Karpas-422 (cell line): ENCODE results near the gene SSTR3. TPM values are rescaled to one million over a fixed set of nuclear protein-coding genes. Genes with fewer than 3 reads are reported as not detected.
"Not testable (repeated sequence)": the region's sequence is repeated elsewhere in the genome, so short reads cannot be mapped to it uniquely, and the experiment has no call there.

Source experiments
- DNase-seq: peaks from one replicate; pipeline ENCODE4 v3.0.0-alpha.2; 2015
- H2AFZ ChIP-seq: fragments of 200-600 bp; sonication (generic); 2 replicates; pipeline ENCODE4 v1.6.1; 2014; ENCODE audit warnings: antibody characterized with exemption, low read length, mixed read lengths
- H3K27ac ChIP-seq: fragments of 200-600 bp; sonication (generic); 2 replicates; pipeline ENCODE4 v1.5.1; 2014; ENCODE audit warnings: mild to moderate bottlenecking, low read length, moderate library complexity
- H3K27me3 ChIP-seq: fragments of 200-600 bp; sonication (generic); 2 replicates; pipeline ENCODE4 v1.6.1; 2014; ENCODE audit warnings: low read length, mixed read lengths
- H3K36me3 ChIP-seq: fragments of 200-600 bp; sonication (generic); 2 replicates; pipeline ENCODE4 v1.6.1; 2014; ENCODE audit warnings: low read length, mixed read lengths; ENCODE audit not compliant: insufficient read depth
- H3K4me1 ChIP-seq: fragments of 200-600 bp; sonication (generic); 2 replicates; pipeline ENCODE4 v1.6.1; 2014; ENCODE audit warnings: mild to moderate bottlenecking, low read length, mixed read lengths
- H3K4me2 ChIP-seq: fragments of 200-600 bp; sonication (generic); 2 replicates; pipeline ENCODE4 v1.6.1; 2014; ENCODE audit warnings: low read length, low read depth, mild to moderate bottlenecking; ENCODE audit not compliant: poor library complexity, severe bottlenecking
- H3K4me3 ChIP-seq: fragments of 200-600 bp; sonication (generic); 2 replicates; pipeline ENCODE4 v1.5.1; 2014; ENCODE audit warnings: mild to moderate bottlenecking, antibody characterized with exemption, low read length, mixed read lengths
- H3K79me2 ChIP-seq: fragments of 200-600 bp; sonication (generic); 2 replicates; pipeline ENCODE4 v1.6.1; 2014; ENCODE audit warnings: mild to moderate bottlenecking, low read length, mixed read lengths
- H3K9ac ChIP-seq: fragments of 200-600 bp; sonication (generic); 2 replicates; pipeline ENCODE4 v1.6.0; 2014; ENCODE audit warnings: low read length
- H3K9me2 ChIP-seq: fragments of 200-600 bp; sonication (generic), shearing (Covaris generic); replicated peaks from 2 replicates; pipeline ENCODE4 v1.6.0; 2014; ENCODE audit warnings: mild to moderate bottlenecking, low read length, moderate library complexity; ENCODE audit not compliant: insufficient read depth
- H3K9me3 ChIP-seq: fragments of 300-700, 200-600 bp; sonication (generic); 2 replicates; pipeline ENCODE4 v1.6.1; 2014; ENCODE audit warnings: low read length, mixed read lengths
- H4K20me1 ChIP-seq: fragments of 200-600 bp; sonication (generic); 2 replicates; pipeline ENCODE4 v1.6.1; 2014; ENCODE audit warnings: mild to moderate bottlenecking, antibody characterized with exemption, low read length, low read depth; ENCODE audit not compliant: insufficient read depth
- total RNA-seq: library from RNA; depleted of rRNA; stranded (reverse); fragments of >200 nt; shearing (Covaris generic); gene quantifications from 2 replicates; pipeline ENCODE4 v1.2.3, GENCODE V29; 2014; ENCODE audit warnings: low replicate concordance

The SSTR3 gene
- total RNA-seq, 1 experiment from 2014 or later: not detected

DNA sequence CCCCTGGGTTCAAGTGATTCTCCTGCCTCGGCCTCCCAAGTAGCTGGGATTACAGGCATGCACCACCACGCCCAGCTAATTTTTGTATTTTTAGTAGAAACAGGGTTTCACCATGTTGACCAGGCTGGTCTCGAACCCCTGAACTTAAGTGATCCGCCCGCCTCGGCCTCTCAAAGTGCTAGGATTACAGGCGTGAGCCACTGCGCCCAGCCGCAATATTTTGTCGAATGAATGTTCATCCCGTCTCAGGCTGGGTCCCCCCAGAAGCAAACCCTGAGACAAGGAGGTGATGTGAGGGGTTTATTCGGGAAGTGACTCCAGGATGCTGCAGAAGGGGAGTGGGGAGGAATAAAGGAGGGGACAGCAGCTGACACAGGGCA is 21.1 kb upstream of the SSTR3 start:
- not testable (repeated sequence) for H3K27me3 ChIP-seq, H3K4me3 ChIP-seq, H3K79me2 ChIP-seq, H2AFZ ChIP-seq, DNase-seq, H3K9me2 ChIP-seq, H3K9me3 ChIP-seq, H3K9ac ChIP-seq
- Histone ChIP-seq H3K36me3 (peaks cover 34% of the 10 kb centered on the region), H3K4me2 (peak overlapping the region; percentile 59), H3K4me1 (peaks cover 96% of the 10 kb centered on the region), H3K27ac (peak overlapping the region; percentile 97), H4K20me1 (peaks cover 49% of the 10 kb centered on the region)

DNA sequence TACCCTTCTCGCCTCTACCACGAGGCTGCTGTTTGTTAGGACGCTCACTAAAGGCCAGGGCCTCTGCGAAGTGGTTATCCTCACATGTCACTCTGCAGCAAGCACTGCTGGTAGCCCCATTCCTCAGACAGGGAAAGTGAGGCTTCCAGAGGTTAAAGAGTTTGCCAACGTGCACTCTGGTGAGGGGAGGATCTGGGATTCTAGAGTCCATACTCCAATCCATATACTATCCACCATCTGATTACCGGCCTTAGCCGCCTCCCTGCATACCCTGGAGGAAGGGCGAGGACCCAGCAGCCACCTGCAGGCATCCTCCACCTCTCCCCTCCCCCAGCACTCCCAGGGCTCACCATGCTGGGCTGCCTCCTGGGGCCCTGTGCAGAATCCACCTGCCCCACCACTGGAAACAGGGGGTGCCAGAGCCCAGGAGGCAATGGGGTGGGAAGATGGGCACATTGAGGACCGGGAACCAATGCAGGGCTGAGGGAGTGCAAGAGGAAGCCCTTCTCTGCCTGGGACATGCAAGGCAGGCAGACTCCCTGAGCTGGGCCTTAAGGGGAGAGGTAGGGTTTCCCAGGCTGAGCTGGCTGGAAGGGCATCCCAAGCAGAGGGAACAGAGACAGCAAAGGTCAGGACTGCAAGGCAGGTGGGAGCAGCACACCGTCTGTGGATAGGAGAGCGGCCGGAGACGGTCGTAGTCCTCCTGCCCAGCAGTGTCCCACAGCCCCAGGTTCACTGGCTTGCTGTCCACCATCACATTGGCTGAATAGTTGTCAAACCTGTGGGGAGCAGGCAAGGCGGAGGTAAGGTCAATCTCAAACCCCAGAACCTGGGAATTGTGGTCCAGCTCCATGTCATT is 20.1 kb upstream of the SSTR3 start:
- Histone ChIP-seq H3K27me3 (no peaks in the 10 kb centered on the region), H4K20me1 (peaks cover 52% of the 10 kb centered on the region), H3K4me2 (peak overlapping the region; percentile 59), H3K4me1 (peaks cover 86% of the 10 kb centered on the region), H3K27ac (peak overlapping the region; percentile 97), H3K79me2 (no peaks in the 10 kb centered on the region), H3K36me3 (peaks cover 35% of the 10 kb centered on the region), H2AFZ (no peak overlapping the region), H3K9me3 (no peaks in the 10 kb centered on the region), H3K9me2 (no peaks in the 10 kb centered on the region), H3K4me3 (peak overlapping the region; percentile 7; the same call in 1 of the 2 replicates), H3K9ac (peak overlapping the region; percentile 63)
- peak; percentile 57 for DNase-seq

DNA sequence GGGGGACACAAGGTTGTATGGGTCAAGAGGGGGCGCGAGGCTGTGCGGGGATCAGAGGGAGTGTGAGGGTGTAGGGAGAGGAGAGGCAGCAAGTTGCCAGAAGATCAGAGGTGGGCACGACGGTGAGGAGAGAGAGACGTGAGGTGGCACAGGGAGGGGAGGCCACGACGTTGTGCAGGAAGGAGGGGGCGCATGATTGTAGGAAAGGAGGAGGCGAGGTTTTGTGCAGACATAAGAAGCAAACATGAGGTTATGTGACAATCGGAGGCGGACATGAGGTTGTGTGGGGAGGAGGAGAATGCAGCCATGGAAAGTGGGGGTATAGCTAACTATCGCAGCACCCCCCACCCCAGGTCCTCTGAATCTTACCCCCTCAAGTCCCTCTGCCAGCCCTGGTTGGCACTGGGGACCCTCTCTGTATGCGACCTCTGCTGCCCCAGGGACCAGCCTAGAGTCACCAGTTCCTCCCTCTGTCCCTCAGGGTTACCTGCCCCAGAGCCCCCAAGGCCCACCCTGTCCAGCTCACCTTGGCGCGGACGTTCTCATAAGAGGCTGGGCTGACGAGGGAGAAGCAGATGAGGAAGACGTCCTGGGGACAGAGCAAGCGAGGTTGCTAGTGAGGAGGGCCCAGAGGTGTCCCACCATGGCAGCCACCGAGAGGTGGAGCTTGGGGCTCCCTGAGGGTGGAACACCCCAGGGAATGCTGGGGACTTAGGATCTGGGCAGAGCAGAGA is 19.3 kb upstream of the SSTR3 start:
- Histone ChIP-seq H3K27me3 (no peaks in the 10 kb centered on the region), H4K20me1 (peaks cover 50% of the 10 kb centered on the region), H2AFZ (no peak overlapping the region), H3K4me2 (peak overlapping the region; percentile 59), H3K9me2 (no peaks in the 10 kb centered on the region), H3K4me1 (peaks cover 79% of the 10 kb centered on the region), H3K27ac (peak overlapping the region; percentile 97), H3K9me3 (no peaks in the 10 kb centered on the region), H3K9ac (peak overlapping the region; percentile 63), H3K4me3 (no peak overlapping the region), H3K36me3 (peaks cover 33% of the 10 kb centered on the region), H3K79me2 (no peaks in the 10 kb centered on the region)
- no peak for DNase-seq

DNA sequence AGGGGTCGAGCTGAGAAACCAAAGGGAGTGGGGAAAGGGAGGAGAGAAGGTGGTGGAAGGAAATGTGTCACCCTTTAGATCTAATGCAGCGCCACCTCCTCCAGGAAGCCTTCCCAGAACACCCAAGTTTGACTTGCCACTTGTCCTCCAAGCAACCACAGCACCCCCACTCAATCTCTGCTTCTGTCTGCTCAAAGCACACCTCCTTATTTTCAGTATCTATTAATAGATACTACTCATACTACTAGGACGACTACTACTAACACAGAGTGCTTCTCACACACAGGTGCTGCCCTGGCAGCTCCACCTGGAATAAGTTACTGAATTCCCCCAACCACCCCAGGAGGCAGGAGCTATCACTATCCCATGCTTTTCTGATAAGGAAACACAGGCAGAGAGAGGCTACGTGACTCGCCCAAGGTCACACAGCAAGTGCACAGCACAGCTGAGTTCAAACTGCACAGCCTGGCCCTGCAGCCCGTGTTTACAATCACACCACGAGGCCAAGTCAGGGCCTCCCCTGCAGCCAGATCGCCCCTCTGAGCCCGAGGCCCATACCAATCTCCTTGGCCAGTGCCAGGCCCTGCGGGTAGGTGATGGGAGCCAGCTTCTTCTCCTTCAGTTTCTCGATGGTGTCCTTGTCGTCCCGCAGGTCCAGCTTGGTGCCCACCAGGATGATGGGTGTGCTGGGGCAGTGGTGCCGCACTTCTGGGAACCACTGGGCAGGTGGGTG is 18.6 kb upstream of the SSTR3 start:
- peak; percentile 57 for DNase-seq
- peak overlapping the region; percentile 97 for H3K27ac ChIP-seq
- peaks cover 37% of the 10 kb centered on the region for H3K36me3 ChIP-seq
- H3K4me3 ChIP-seq: peak overlapping the region; percentile 17; the same call in 1 of the 2 replicates
- H3K4me1 ChIP-seq: peaks cover 72% of the 10 kb centered on the region
- peak overlapping the region; percentile 59 for H3K4me2 ChIP-seq
- H4K20me1 ChIP-seq: peaks cover 52% of the 10 kb centered on the region
- peak overlapping the region; percentile 63 for H3K9ac ChIP-seq
- no peaks in the 10 kb centered on the region for H3K27me3 ChIP-seq
- H3K79me2 ChIP-seq: no peaks in the 10 kb centered on the region
- no peaks in the 10 kb centered on the region for H3K9me2 ChIP-seq
- H2AFZ ChIP-seq: no peak overlapping the region
- no peaks in the 10 kb centered on the region for H3K9me3 ChIP-seq

DNA sequence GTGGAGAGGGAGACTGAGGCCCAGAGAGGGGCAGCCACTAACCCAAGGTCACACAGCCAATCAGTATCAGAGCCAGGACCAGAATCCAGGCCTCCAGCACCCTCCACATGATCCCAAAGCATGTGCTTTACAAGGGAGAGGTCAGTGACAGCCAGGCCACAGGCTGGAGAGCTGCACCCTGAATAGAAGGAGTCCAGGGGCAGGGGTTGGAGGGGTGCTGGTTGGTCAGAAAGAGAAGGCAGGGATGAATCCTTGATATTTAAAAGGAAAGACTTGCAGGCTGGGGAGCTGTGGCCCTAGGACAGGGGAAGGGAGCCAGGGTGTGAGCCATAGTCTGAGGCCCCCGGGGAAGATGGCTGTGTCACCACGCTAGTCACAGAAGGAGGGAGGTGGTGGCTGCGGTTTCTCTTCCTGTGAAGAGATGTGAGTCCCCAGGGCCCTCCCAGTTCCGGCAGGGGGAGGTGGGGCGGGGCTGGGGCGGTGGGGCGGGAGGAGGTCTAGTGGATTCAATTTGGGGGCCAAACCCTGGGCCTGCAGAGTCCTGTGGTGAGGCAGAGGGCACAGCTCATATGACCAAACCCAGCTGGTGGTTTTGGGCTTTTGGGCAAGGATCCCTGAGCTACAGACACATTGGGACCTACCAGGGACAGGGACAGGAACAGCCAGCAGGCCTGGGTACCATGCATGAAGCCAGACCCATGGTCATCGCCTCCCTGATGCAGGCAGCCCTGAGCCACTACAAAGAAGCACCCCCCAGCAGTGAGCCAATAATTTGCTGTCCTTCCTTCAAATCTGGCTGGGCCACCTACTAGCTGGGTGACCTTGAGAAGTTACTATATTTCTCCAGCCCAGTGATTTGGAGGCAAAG is 17.8 kb upstream of the SSTR3 start:
- peak overlapping the region; percentile 97 for H3K27ac ChIP-seq
- no peaks in the 10 kb centered on the region for H3K9me2 ChIP-seq
- DNase-seq: peak; percentile 92
- peaks cover 54% of the 10 kb centered on the region for H4K20me1 ChIP-seq
- peak overlapping the region; percentile 60 for H3K4me2 ChIP-seq
- no peak overlapping the region for H2AFZ ChIP-seq
- peak overlapping the region; percentile 39 for H3K4me3 ChIP-seq
- no peaks in the 10 kb centered on the region for H3K9me3 ChIP-seq
- peak overlapping the region; percentile 70 for H3K9ac ChIP-seq
- H3K27me3 ChIP-seq: no peaks in the 10 kb centered on the region
- H3K79me2 ChIP-seq: no peaks in the 10 kb centered on the region
- peaks cover 64% of the 10 kb centered on the region for H3K4me1 ChIP-seq
- H3K36me3 ChIP-seq: peaks cover 44% of the 10 kb centered on the region

DNA sequence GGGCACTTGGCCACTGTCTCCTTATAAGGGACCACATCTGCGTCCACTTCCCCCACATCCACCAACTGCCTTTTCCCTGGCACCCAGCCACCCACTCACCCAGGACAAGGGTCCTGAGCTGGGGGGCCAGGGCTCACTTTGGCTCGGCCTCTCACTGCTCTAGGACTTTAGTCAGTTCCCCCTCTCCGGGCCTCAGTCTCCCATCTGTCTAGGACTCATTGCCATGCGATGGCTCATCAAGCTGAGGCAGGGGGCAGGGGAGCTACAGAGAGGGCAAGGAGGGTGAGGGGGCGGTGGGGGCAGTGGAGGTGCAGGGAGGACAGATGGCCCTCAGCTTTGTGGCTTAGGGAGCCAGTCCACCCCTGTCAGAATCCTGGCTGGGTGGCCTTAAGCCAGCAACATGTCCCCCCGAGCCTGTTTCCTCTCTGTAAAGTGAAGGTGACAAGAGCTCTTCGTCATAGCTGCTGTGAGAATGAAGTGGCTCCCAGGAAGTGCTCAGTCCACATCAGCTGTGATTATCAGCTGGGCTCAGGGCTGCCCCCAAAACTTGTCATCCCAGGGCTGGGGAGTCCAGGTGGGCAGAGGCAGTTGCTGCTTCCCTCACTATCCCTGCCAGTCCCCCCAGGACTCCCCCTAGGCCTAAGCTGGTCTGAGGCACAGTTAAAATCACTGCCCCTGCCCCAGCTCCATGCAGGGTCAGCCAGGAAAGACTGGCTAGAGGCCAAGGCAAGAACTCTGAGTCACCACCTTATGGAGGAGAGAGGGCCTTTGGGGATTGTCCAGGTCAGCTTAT is 16.9 kb upstream of the SSTR3 start:
- Histone ChIP-seq H4K20me1 (peaks cover 51% of the 10 kb centered on the region), H3K79me2 (no peaks in the 10 kb centered on the region), H2AFZ (no peak overlapping the region), H3K9ac (peak overlapping the region; percentile 70), H3K9me2 (no peaks in the 10 kb centered on the region), H3K4me3 (peak overlapping the region; percentile 39; the same call in 1 of the 2 replicates), H3K4me2 (peak overlapping the region; percentile 60), H3K9me3 (no peaks in the 10 kb centered on the region), H3K4me1 (peaks cover 56% of the 10 kb centered on the region), H3K27me3 (no peaks in the 10 kb centered on the region), H3K36me3 (peaks cover 47% of the 10 kb centered on the region), H3K27ac (peak overlapping the region; percentile 97)
- no peak for DNase-seq
